Measurements from ENCODE around the gene SPHK1.

SPHK1 gene

DNA sequence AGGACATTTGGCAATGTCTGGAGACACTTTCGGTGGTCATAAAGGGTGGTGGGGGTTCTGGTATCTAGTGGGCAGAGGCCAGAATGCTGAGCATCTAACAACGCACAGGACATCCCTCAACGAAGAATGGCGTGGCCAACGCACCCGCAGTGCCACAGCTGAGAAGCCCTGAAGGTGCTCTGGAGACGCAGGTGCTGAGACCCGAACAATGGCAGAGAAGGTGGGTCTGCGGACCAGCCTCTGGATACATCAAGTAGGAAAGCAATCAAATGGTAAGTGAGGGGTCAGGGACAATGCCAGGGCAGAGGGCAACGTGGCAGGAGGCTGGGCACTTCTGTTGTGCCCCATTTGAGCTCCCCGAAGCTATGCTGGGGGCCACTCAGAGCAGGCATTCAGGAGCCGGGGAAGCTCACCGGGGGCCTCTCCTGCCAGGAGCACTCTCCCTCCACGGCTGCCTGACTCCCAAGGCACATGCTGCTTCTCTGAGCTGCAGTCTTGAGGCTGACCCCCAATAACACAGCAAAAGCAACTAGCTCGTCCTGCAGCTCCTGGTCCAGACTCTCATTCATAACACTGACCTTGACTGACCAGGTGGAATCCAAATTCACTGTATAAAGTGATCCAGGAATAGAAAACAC, 26.0 kb downstream of the SPHK1 start:
- DNase-seq: no peak

DNA sequence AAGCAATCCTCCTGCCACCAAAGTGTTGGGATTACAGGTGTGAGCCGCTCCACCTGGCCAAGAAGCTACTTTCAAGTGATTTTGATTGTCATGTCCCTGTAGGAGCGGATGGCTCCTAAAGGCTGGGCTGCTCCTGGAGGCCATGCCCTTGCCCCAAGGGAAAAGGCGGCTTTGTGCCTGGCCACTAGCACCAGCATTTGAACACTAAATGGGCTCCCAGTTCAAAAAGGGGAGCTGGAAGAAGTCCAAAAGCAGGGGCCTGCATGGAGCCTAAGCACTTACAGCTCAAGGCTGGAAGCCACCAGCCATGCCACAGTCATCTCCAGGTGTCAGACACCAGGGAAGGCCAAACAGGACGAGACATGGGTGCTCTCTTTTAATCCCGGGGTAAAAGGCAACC, 26.8 kb downstream of the SPHK1 start:
- no peak for DNase-seq

DNA sequence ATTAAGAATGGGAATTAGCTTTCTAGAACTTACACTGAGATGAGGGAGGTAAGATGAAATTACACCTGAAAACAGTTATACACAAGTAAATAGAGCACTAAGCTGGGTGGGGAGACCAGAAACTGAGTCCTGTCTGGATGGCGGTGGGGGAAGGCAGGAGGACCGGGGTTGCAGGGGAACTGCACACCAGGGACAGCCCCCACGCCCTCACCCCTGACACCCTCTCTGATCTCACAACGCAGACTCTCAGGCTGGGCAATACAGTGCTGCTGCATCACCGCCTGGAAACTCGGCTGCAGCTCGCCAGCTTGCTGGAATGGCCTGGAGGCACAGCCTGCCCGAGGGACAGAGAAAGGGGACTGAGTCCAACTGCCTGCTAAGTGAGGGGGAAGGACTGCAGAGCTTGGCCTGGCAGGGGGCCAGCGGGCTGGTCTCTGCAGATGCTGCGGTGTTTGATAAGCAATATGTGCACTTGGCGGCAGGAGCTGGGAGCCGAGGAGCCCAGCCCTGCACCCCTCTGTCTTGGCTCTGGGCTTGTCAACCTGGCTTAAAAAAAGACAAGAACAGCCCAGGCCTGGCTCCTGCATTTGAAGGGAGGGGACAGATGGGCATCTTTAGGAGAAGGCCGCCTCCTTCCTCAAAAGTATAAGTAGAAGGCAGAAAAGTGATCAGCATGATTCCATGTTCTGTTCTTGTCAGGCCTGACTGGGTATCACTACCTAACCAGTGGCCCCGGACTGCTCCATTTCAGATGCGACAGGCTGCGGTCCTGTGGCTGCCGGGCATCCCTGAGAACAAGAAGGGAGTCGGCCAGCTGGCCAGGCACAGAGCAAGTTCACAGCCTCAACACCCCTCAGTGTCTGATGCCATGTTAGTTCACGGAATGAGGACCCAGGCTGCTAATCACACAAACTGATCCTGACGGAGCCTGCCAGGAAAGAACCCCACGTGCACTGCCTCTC, 30.2 kb downstream of the SPHK1 start:
- DNase-seq: no peak

DNA sequence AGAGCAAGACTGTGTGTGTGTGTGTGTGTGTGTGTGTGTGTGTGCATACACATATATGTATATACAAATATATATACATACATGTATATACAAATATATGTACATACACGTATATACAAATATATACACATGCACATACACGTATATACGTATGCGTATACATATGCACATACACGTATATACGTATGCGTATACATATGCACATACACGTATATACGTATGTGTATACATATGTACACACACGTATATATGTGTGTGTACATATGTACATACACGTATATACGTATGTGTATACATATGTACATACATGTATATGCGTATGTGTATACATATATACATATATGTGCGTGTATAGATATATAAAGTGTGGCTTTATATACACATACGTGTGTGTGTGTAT, 31.4 kb downstream of the SPHK1 start:
- no peak for DNase-seq

DNA sequence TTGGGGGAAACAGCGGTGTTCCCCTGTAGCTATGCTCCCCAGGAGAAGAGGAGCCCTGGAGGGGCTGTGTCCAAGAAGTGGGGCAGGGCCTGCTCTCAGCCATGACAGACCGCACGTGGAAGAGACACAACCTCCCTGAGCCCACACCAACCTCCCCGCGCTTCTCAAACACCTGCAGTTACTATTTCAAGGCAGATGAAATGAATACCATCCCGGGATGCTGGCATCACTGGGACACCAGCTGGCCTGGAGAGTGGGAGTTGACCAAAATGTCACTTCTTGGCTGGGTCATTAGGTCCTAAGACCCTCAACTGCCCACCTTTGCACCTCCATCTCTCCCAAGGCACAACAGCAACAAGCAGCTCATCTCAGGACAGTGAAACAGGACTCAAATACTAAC, 32.0 kb downstream of the SPHK1 start:
- no peak for DNase-seq

DNA sequence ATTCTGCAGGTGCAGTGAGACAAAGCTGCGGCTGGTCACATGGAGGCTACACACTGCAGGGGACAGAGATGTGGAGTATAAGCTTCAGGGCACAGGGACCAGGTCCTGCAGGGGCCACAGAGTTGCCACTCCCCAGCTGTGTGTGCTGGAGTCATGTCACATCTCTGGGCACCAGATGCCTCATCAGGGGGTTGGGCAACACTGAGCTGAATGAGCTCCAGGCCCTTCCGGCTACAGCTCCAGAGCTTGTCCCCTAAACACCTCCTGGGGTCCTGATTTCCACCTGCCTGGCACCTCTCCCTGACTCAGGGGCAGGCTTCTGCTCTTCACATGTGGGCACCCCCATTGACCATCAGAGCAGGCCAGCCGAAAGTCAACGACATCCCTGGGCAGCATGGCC, 32.5 kb downstream of the SPHK1 start:
- DNase-seq: no peak

- no peak for DNase-seq
Measured at GRCh38 chr17:76417499-76418143, 33.2 kb downstream of the SPHK1 start.

- no peak for DNase-seq
Measured at GRCh38 chr17:76419576-76420260, 35.3 kb downstream of the SPHK1 start.

DNA sequence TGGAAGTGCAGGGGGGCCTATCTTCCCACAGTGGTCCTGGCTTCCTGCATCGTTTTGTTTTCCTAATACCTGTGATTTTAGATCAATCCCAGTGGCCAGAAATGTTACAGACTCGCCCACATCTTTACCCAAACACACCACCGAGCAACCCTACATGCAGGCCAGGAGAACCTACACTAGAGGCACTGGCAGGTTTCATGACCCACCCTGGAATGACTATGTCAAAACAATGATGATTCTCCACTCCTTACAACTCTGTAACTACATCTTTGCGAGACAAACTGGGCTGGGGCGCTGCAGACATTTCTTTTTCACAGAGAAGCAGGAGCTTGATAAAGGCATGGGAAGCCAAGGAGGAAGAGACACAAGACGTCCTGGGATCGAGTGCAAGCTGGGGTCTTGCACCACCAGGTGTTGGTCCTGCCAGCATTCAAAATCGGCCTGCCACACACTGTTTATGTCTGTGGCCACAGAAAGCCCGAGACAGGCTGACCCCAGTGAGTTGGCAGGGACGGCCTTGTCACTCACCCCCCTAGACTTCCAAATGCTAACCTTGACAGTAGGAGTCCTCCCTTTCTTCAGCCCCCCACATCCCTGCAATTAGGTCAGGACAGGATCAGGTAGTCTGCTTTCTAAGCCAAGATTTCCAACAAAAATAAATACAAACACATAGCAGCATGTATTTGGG, 36.1 kb downstream of the SPHK1 start:
- DNase-seq: no peak

DNA sequence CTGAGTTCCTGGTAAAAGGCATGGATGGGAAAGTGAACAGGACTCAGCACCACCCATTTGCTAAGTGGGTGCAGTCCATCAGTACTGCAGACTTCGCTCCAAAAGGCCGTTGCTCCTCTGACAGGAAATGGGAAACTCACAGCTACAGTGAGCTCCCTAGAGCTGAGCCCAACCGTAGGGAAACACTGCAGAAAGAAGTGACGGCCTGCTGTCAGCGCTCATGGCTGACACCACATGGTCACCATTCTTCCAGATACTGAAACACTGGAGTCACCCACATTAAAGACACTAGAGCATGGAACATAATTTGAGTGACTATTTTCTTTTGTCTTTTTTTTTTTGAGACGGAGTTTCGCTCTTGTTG, 36.6 kb downstream of the SPHK1 start:
- DNase-seq: no peak

DNA sequence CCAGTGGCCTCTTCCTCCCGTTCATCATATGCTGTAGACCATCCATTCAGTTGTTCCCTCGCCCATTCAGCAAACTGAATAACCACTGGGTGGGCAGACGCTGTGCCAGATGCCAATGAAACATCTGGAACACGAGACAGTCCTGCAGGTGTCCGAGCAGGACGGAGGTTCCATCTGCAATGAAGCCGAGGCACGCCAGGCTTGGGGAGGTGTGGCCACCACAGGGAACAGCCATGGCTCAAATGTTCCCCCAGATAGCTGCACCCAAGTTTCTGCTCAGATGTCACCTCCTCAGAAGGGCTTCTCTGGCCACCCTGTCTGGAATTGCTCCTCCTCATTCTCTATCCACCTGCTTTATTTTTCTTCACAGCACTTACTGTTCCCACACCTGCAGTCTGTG, 38.0 kb downstream of the SPHK1 start:
- no peak for DNase-seq

GRCh38 chr17:76422860-76423259, 38.5 kb downstream of the SPHK1 start:
- no peak for DNase-seq

GRCh38 chr17:76426853-76427252, 42.4 kb downstream of the SPHK1 start:
- no peak for DNase-seq

- no peak for DNase-seq
Measured at GRCh38 chr17:76427501-76428231, 43.3 kb downstream of the SPHK1 start.

DNA sequence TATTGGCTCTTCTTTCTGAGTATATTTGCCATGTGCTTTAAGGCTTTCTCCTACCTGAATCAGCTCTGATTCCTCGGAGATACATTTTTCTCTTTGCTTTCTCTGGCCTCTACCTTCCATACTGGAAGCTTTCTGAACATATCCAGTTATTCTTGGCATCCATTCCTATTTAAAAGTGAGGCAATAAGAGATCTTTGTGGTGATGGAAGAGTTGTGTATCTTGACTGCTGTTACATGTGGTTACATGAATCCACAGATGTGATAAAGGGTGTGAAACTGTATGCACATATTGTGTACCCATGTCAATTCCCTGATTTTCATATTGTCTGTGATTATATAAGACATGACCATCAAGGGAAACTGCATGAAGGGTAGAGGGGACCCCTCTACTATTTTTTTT, 44.1 kb downstream of the SPHK1 start:
- DNase-seq: no peak

DNA sequence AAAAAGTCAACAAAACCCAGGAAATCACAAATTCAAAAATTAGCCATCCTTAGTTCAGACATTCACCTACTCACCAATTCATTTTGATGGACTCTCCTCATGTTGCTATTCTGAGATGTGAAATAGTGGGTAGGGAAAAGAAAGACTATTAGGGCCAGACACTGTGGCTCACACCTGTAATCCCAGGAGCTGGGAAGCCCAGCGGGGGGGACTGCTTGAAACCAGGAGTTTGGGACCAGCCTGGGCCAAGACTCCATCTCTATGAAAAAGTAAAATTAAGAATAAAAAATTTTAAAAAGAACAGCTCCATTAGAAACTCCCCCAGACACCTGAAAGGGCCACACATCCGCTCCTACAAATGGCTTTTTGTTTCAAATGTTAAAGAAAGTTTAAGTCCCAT, 47.1 kb downstream of the SPHK1 start:
- DNase-seq: no peak

DNA sequence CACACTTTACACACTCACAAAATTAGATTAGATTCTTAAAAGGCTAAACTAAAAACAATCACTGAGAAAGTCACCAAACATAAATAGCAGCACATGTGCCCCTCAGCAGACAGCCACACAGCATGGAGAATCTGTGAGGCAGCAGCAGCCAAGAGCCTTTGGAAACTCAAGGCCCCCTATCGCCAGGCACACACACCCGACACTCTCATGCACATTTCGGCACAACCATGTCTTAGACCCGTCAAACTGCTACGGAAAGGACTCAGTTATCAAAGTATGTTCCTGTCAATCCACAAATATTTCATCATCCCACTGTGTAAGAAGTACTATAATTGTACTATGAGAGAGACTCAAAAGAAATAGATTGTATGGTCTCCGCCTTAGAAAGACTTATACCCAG, 47.6 kb downstream of the SPHK1 start:
- DNase-seq: no peak

GRCh38 chr17:76432712-76433336, 48.4 kb downstream of the SPHK1 start:
- no peak for DNase-seq

- DNase-seq: no peak
Measured at GRCh38 chr17:76433693-76434092, 49.3 kb downstream of the SPHK1 start.

DNA sequence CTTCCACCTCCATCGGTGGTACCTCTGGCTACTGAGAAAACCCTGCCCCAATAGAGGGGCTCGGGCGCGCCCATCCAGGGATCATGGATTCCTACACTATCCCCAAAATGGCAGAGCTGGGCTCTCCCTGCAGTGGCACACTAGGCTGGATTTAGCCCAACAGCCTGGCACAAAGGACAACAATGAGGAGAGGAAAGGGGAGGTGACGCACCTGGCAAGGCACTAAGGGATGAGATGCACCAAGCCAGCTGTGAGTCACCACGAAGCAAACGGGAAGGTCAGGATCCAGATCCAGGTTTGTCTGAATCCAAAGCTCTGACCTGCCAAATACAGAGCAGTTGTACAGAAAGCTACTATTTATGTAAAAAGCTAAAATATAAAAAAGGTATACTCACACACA, 50.5 kb downstream of the SPHK1 start:
- DNase-seq: no peak

- no peak for DNase-seq
Measured at GRCh38 chr17:76435751-76436150, 51.3 kb downstream of the SPHK1 start.
